RWPE1 (cell line): ENCODE data around the gene KIZ.

Source experiments
- CTCF ChIA-PET: fragments of 350-600 bp; sonication (Branson Sonifier 250); formaldehyde crosslinking; extraction: SDS; loops from one replicate; lab custom pipeline; 2021; lab: Yijun Ruan, JAX
- POLR2A ChIA-PET: fragments of 400-600 bp; formaldehyde crosslinking; extraction: SDS; loops from one replicate; lab custom pipeline; 2020; ENCODE audit warnings: antibody characterized with exemption; ENCODE audit not compliant: low non-redundant PET; lab: Yijun Ruan, JAX
- DNase-seq: peaks from one replicate; pipeline ENCODE4 v3.0.0; 2012; ENCODE audit warnings: low spot score
- H3K27ac ChIP-seq: fragments of 450-650 bp; 2 replicates; pipeline ENCODE4 v1.5.1; 2017
- CTCF ChIP-seq: fragments of 450-650 bp; conservative IDR thresholded peaks from 2 replicates; pipeline ENCODE4 v1.5.1; 2017; ENCODE audit warnings: low read depth, mild to moderate bottlenecking

Gene KIZ

GRCh38 chr20:21230220-21230619 is 104.3 kb downstream of the KIZ start:
- ChIA-PET POLR2A (no interaction called here), CTCF (no interaction called here)
- no peak overlapping the region for H3K27ac ChIP-seq
- DNase-seq = no peak
- TF ChIP-seq CTCF = no peak

GRCh38 chr20:21230686-21231085 is 104.8 kb downstream of the KIZ start:
- no peak for DNase-seq
- POLR2A ChIA-PET = no interaction called here
- CTCF ChIA-PET = no interaction called here
- no peak for TF ChIP-seq CTCF
- no peak overlapping the region for H3K27ac ChIP-seq

- ChIA-PET CTCF (interaction anchor here (0.6 to 1.2 kb wide), 4 partner anchors 10 to 328 kb away, joined by 3 to 4 read pairs (median 3); no protein-coding TSS in a partner anchor), POLR2A (no interaction called here)
- no peak for TF ChIP-seq CTCF
- DNase-seq = no peak
- no peak overlapping the region for H3K27ac ChIP-seq
Measured at GRCh38 chr20:21232546-21233280, 106.8 kb downstream of the KIZ start.

GRCh38 chr20:21234324-21234723 is 108.4 kb downstream of the KIZ start:
- TF ChIP-seq CTCF = no peak
- no peak for DNase-seq
- ChIA-PET CTCF (interaction anchor here (2.0 to 3.6 kb wide), 3 partner anchors 7 to 374 kb away, joined by 5 to 71 read pairs (median 15); no protein-coding TSS in a partner anchor), POLR2A (no interaction called here)
- no peak overlapping the region for H3K27ac ChIP-seq

- no peak for TF ChIP-seq CTCF
- no peak for DNase-seq
- ChIA-PET POLR2A (no interaction called here), CTCF (interaction anchor here (0.6 to 3.6 kb wide), 21 partner anchors 8 to 1723 kb away, joined by 3 to 71 read pairs (median 5); no protein-coding TSS in a partner anchor)
- no peak overlapping the region for H3K27ac ChIP-seq
Measured at GRCh38 chr20:21234806-21235483, 109.1 kb downstream of the KIZ start.
